Fibroblast of pulmonary artery (primary cell): ENCODE data around the gene GALNT9.

ENCODE experiments used
- DNase-seq: peaks from one replicate; pipeline ENCODE4 v3.0.0-alpha.2; 2010; ENCODE audit warnings: low read depth
- H3K4me3 ChIP-seq: replicated peaks from 2 replicates; pipeline ENCODE4 v1.5.1; 2011; ENCODE audit warnings: low read depth, mild to moderate bottlenecking, control low read depth, low read length, moderate library complexity
- CTCF ChIP-seq: IDR thresholded peaks from 2 replicates; pipeline ENCODE4 v1.5.1; 2011; ENCODE audit warnings: mild to moderate bottlenecking, control low read depth, low read length, inconsistent platforms; ENCODE audit errors: missing control alignments

GALNT9 gene

GRCh38 chr12:132182206-132182710, 147.1 kb downstream of the GALNT9 start:
- no peak for DNase-seq
- no peak for TF ChIP-seq CTCF
- H3K4me3 ChIP-seq, result no peak overlapping the region

- H3K4me3 ChIP-seq, result no peak overlapping the region
- DNase-seq, result no peak
- TF ChIP-seq CTCF, result no peak
These were observed 147.7 kb downstream of the GALNT9 start for GRCh38 chr12:132181570-132182200.

GRCh38 chr12:132180648-132181546, 148.5 kb downstream of the GALNT9 start:
- DNase-seq, result no peak

GRCh38 chr12:132179431-132180362, 149.7 kb downstream of the GALNT9 start:
- no peak for TF ChIP-seq CTCF

More at GRCh38 chr12:132180648-132181546, 148.5 kb downstream of the GALNT9 start:
- TF ChIP-seq CTCF, result no peak
- H3K4me3 ChIP-seq, result no peak overlapping the region

GRCh38 chr12:132178801-132179401, 150.5 kb downstream of the GALNT9 start:
- no peak for DNase-seq
- no peak for TF ChIP-seq CTCF
- H3K4me3 ChIP-seq, result no peak overlapping the region

More at GRCh38 chr12:132179431-132180362, 149.7 kb downstream of the GALNT9 start:
- H3K4me3 ChIP-seq, result no peak overlapping the region
- DNase-seq, result no peak

GRCh38 chr12:132178316-132178715, 151.1 kb downstream of the GALNT9 start:
- TF ChIP-seq CTCF, result no peak
- DNase-seq, result no peak
- H3K4me3 ChIP-seq, result no peak overlapping the region
